Stimulated activated CD8-positive, alpha-beta memory T cell treated with anti-CD3 and anti-CD28 coated beads, Interleukin-2, amount 100 ng/mL, for 48 hours (primary cell): ENCODE measurements around the gene RTTN.

Source experiments
- DNase-seq, 2 donors: peaks; one replicate each; pipeline ENCODE4 v3.0.0-alpha.2; 2020; ENCODE audit warnings: low read depth in 2 of 2

Gene RTTN

DNA sequence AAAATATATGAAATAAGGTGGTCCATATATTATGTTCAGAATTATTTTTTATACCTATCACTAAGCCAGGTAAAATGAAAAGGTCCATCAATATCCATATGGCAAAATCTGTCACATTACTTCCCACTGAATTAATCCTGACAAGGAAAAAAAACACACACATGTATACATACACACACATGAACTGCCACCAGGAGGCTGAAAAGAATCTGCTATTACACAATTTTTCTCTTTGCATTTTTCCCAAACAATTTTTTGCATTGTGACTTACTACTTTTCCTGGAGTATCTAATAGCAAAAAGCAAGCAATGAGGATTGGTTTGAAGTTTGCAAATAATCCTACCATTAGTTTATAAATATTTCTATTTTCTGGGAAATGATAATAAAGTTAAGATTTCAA is 129.6 kb downstream of the RTTN start:
- no peak for DNase-seq

- no peak for DNase-seq
Observed at GRCh38 chr18:70074116-70074515, 131.4 kb downstream of the RTTN start.

GRCh38 chr18:70073432-70073831 is 132.1 kb downstream of the RTTN start:
- DNase-seq: no peak

- no peak for DNase-seq
Observed at GRCh38 chr18:70072678-70073077, 132.8 kb downstream of the RTTN start.

- DNase-seq: no peak
Observed at GRCh38 chr18:70069965-70070364, 135.5 kb downstream of the RTTN start.

DNA sequence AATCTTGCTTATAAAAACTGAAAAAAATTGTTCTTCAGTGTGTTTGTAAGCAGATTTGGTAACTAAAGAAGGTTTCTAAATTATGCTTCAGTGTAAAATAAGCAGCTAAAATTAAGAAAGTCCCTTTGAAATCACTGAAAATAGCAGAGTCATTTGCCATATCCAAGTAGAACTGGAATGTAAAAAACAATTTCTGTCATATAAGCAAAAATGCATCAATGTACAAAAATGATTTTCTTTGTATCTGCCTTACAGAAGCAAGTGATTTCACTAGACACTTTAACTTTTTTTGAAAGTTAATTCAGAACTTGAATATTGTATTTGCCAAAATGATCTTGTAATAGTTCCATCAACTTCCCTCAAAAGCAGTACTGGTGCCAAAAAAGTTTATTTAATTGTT is 136.1 kb downstream of the RTTN start:
- no peak for DNase-seq

- no peak for DNase-seq
Observed at GRCh38 chr18:70068981-70069380, 136.5 kb downstream of the RTTN start.

- no peak for DNase-seq
Observed at GRCh38 chr18:70059684-70060083, 145.8 kb downstream of the RTTN start.

- DNase-seq: no peak
Observed at GRCh38 chr18:70058916-70059315, 146.6 kb downstream of the RTTN start.

GRCh38 chr18:70047931-70048603 is 157.4 kb downstream of the RTTN start:
- no peak for DNase-seq

- no peak for DNase-seq
Observed at GRCh38 chr18:70046796-70047195, 158.7 kb downstream of the RTTN start.

- DNase-seq: no peak
Observed at GRCh38 chr18:70046207-70046606, 159.3 kb downstream of the RTTN start.

GRCh38 chr18:70044632-70045031 is 160.9 kb downstream of the RTTN start:
- no peak for DNase-seq

- no peak for DNase-seq
Observed at GRCh38 chr18:70041459-70042050, 163.9 kb downstream of the RTTN start.

DNA sequence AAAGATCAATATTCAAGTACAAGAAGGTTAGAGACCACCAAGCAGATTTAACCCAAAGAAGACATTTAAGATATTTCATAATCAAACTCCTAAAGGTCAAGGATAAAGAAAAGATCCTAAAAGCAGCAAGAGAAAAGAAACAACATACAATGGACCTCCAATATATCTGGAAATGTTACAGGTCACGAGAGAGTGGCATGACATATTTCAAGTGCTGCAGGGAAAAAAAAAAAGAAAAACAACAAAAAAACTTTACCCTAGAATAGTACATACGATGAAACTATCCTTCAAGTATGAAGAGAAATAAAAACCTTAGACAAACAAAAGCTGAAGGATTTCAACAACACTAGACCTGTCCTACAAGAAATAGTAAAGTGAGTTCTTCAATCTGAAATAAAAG is 166.3 kb downstream of the RTTN start:
- DNase-seq: no peak

- DNase-seq: no peak
Observed at GRCh38 chr18:70037431-70038061, 167.9 kb downstream of the RTTN start.

- DNase-seq: no peak
Observed at GRCh38 chr18:70036771-70037347, 168.6 kb downstream of the RTTN start.

DNA sequence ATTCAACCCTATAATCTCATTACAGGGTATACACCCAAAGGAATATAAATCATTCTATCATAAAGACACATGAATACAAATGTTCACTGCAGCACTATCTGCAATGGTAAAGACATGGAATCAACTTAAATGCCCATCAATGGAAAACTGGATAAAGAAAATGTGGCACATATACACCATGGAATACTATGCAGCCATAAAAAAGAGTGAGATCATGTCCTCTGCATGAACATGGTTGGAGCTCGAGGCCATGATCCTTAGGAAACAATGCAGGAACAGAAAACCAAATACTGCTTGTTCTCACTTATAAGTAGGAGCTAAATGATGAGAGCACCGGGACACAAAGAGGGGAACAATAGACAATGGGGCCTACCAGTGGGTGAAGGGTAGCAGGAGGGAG is 169.3 kb downstream of the RTTN start:
- no peak for DNase-seq

DNA sequence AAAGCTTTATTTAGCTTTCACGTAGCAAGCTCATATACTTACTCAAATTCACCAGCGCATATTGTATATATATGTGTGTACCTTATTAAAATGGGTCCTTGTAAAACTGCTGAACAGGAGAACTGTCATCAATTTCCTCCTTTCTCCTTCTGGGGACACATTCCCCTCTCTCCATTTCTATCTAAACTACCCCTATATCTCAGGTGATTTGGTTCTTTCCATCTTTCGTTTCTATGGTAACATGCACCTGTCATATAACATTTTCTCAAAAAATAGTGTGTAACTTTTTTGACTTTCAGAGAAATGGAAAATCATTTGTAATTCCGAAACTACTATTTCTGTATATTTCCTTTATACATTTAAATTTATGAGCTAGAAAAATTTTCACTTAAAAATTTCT is 174.3 kb downstream of the RTTN start:
- no peak for DNase-seq

DNA sequence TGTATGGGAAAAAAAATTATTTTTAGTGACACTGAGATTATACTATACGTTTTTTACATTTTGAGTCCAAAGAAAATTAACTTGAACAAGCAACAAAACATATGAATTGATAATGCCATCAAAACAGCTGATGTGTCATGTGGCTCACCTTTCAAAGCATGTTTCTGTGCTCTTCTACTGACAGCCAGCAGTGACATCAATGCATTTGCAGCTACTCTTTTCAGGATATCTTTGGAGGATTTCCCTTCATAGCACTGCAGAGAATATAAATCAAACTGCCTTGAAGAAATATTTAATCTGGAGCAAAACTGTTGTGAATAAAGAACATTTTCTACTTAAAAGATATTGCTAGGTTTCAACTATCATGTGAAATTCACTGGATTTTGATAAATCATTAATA is 174.8 kb downstream of the RTTN start:
- no peak for DNase-seq

DNA sequence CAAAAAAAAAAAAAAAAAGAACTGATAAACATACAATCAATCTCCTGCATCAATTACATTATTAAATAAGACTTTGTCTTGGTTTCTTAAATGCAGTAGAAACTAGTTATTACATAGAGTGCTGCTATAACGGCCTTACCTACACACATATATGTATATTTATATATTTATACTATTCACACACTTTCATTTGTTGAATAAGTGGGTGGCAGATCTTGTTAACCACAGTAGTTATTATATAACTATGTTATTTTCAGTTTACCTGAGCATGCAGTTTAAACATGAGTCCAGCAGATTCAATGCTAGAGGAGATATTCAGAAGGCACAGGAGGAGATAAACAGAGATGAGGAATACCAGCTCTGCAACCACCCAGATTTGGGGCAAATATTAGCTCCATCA is 176.3 kb downstream of the RTTN start:
- no peak for DNase-seq

- DNase-seq: no peak
Observed at GRCh38 chr18:70028734-70029133, 176.8 kb downstream of the RTTN start.

DNA sequence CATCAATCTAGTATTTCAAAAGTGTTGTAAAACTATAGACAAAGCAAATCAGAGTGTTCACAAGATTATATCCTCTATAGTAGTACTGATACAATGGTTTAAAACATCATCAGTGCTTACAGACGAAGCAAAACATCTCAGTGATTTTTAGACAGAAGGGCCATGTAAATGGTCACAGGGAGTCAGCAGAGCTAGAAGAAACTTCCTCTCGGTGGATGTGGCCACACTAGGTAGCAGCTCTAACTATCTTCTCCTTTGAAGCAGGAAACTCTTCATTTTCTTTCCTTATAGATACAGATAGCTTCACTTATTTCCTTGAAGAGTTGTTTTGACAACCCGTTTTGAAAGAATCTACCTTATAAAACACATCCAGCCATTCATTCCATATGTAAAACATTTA is 177.4 kb downstream of the RTTN start:
- DNase-seq: no peak
